HepG2 (cell line): ENCODE data around the gene PLEKHA6. TPM values are rescaled to one million over a fixed set of nuclear protein-coding genes. Genes with fewer than 3 reads are reported as not detected.

ENCODE experiments used
- ATAC-seq: fragments of 200-7000 bp; cut with Tn5 transposase; 3 replicates; pipeline ENCODE4 v1.9.1; 2020; ENCODE audit warnings: mild to moderate bottlenecking, moderate library complexity
- BruUV-seq: library from RNA; stranded (reverse); fragments of 400-500 nt; replicated peaks from 2 replicates; lab custom pipeline; 2021; lab: Mats Ljungman, UMichigan
- CTCF ChIA-PET: fragments of 300-600 bp; formaldehyde crosslinking; extraction: SDS; loops from one replicate; lab custom pipeline; 2021; ENCODE audit warnings: low total read pairs, inconsistent platforms, low intra/inter-chr PET ratio; lab: Yijun Ruan, JAX
- POLR2A ChIA-PET: fragments of 350-600 bp; sonication (Branson Sonifier 250); formaldehyde crosslinking; loops from one replicate; lab custom pipeline; 2020; ENCODE audit warnings: antibody characterized with exemption, inconsistent platforms; lab: Yijun Ruan, JAX
- DNase-seq: peaks from one replicate; pipeline ENCODE4 v3.0.0-alpha.2; 2015; ENCODE audit warnings: low spot score
- FAIRE-seq: peaks from 3 replicates; lab custom pipeline; 2011; peaks lifted over from hg19 to GRCh38; lab: Jason Lieb, UNC
- H2AFZ ChIP-seq: one replicate; pipeline ENCODE4 v1.6.1; 2011; ENCODE audit warnings: low read length, inconsistent platforms
- H3K27ac ChIP-seq: fragments of 300-600 bp; 3 replicates; pipeline ENCODE4 v1.8.0; 2011; ENCODE audit warnings: mixed run types, mild to moderate bottlenecking, mixed read lengths, low read length, inconsistent platforms; ENCODE audit not compliant: insufficient read depth; ENCODE audit errors: extremely low read length
- H3K27me3 ChIP-seq, 2 experiments: fragments of 200-600 bp in 1 of 2; 2 replicates in 1 of 2; 3 replicates in 1 of 2; pipeline versions ENCODE4 v1.6.0 to v1.8.0; 2011; ENCODE audit warnings: low read length in 2 of 2, mild to moderate bottlenecking in 2 of 2, moderate library complexity in 2 of 2, inconsistent platforms in 1 of 2; ENCODE audit not compliant: insufficient read depth in 2 of 2, control insufficient read depth in 1 of 2
- H3K36me3 ChIP-seq, 2 experiments: fragments of 200-600 bp in 1 of 2; replicated peaks in 1 of 2; 2 replicates in 1 of 2; 3 replicates in 1 of 2; pipeline versions ENCODE4 v1.5.1 to v1.8.0; 2011; ENCODE audit warnings: low read length in 2 of 2, inconsistent platforms in 1 of 2; ENCODE audit not compliant: insufficient read depth in 2 of 2, control insufficient read depth in 1 of 2
- H3K4me1 ChIP-seq: 2 replicates; pipeline ENCODE4 v1.5.1; 2012; ENCODE audit warnings: low read length, inconsistent platforms; ENCODE audit not compliant: insufficient read depth
- H3K4me2 ChIP-seq: 2 replicates; pipeline ENCODE4 v1.6.0; 2011; ENCODE audit warnings: low read depth, low read length, inconsistent platforms
- H3K4me3 ChIP-seq, 3 experiments: fragments of 200-600 bp in 1 of 3; sonication (generic), shearing (Covaris generic) in 1 of 3; replicated peaks in 1 of 3; 2 replicates each; pipeline ENCODE4 v1.5.1; 2011 to 2016; ENCODE audit warnings: low read length in 3 of 3, inconsistent platforms in 2 of 3, low read depth in 2 of 3, mild to moderate bottlenecking in 2 of 3, control low read depth in 1 of 3, mixed read lengths in 1 of 3; ENCODE audit not compliant: insufficient read depth in 1 of 3
- H3K79me2 ChIP-seq: one replicate; pipeline ENCODE4 v1.6.1; 2011; ENCODE audit warnings: low read length, inconsistent platforms; ENCODE audit not compliant: insufficient read depth
- H3K9ac ChIP-seq: 2 replicates; pipeline ENCODE4 v1.6.0; 2011; ENCODE audit warnings: mild to moderate bottlenecking, low read depth, low read length, inconsistent platforms; ENCODE audit not compliant: insufficient read depth
- H3K9me3 ChIP-seq: 2 replicates; pipeline ENCODE4 v1.5.1; 2012; ENCODE audit warnings: mild to moderate bottlenecking, low read length
- H4K20me1 ChIP-seq: 2 replicates; pipeline ENCODE4 v1.6.0; 2011; ENCODE audit warnings: inconsistent platforms, mild to moderate bottlenecking, low read length, moderate library complexity; ENCODE audit not compliant: insufficient read depth
- ATF7 ChIP-seq, 2 experiments: fragments of 450-650 bp in 1 of 2; sonication (generic) in 1 of 2; formaldehyde crosslinking in 1 of 2; IDR thresholded peaks; 2 replicates each; pipeline versions ENCODE4 v1.4.0 to v1.6.1; 2016 to 2020; ENCODE audit warnings: antibody characterized with exemption in 1 of 2, mild to moderate bottlenecking in 1 of 2, missing genetic modification reagents in 1 of 2
- FIP1L1 ChIP-seq: fragments of 200-400 bp; formaldehyde crosslinking; IDR thresholded peaks from 2 replicates; pipeline ENCODE4 v1.6.1; 2018; ENCODE audit warnings: low read depth, mild to moderate bottlenecking, low read length, moderate library complexity, borderline replicate concordance; ENCODE audit not compliant: insufficient read depth
- IKZF4 ChIP-seq: sonication (generic); formaldehyde crosslinking; IDR thresholded peaks from 2 replicates; pipeline ENCODE4 v1.5.1; 2020; ENCODE audit warnings: borderline replicate concordance, mild to moderate bottlenecking, low read depth, missing genetic modification reagents; ENCODE audit errors: not compliant biosample characterization
- KDM2A ChIP-seq: sonication (generic); formaldehyde crosslinking; IDR thresholded peaks from 2 replicates; pipeline ENCODE4 v1.4.0; 2020; ENCODE audit warnings: low read depth, missing genetic modification reagents, borderline replicate concordance
- MIER3 ChIP-seq: IDR thresholded peaks from 2 replicates; pipeline ENCODE4 v1.6.1; 2016; ENCODE audit warnings: missing compliant biosample characterization, borderline replicate concordance
- POLR2A ChIP-seq, 2 experiments: IDR thresholded peaks; 2 replicates each; pipeline ENCODE4 v1.6.1; 2011; ENCODE audit warnings: low read depth in 2 of 2, low read length in 2 of 2, mild to moderate bottlenecking in 1 of 2, moderate library complexity in 1 of 2; ENCODE audit not compliant: insufficient read depth in 1 of 2
- POLR2AphosphoS5 ChIP-seq: IDR thresholded peaks from 2 replicates; pipeline ENCODE4 v1.6.1; 2012; ENCODE audit warnings: low read depth, low read length
- SP1 ChIP-seq, 2 experiments: fragments of 450-650 bp in 1 of 2; sonication (generic) in 1 of 2; formaldehyde crosslinking in 1 of 2; IDR thresholded peaks; 2 replicates each; pipeline versions ENCODE4 v1.4.0 to v1.6.1; 2016 to 2020; ENCODE audit warnings: missing genetic modification reagents in 1 of 2
- TEAD3 ChIP-seq: optimal IDR thresholded peaks from 2 replicates; pipeline ENCODE3; 2016; ENCODE audit warnings: borderline replicate concordance
- ZKSCAN1 ChIP-seq: fragments of 150-350 bp; IDR thresholded peaks from 2 replicates; pipeline ENCODE4 v1.6.1; 2014; ENCODE audit warnings: low read length
- ZNF326 ChIP-seq: sonication (generic); formaldehyde crosslinking; IDR thresholded peaks from 2 replicates; pipeline ENCODE4 v1.4.0; 2020; ENCODE audit warnings: missing genetic modification reagents, borderline replicate concordance
- ZNF773 ChIP-seq: sonication (generic); formaldehyde crosslinking; IDR thresholded peaks from 2 replicates; pipeline ENCODE4 v1.4.0; 2020; ENCODE audit warnings: missing genetic modification reagents, borderline replicate concordance
- ZSCAN9 ChIP-seq: IDR thresholded peaks from 2 replicates; pipeline ENCODE4 v1.6.1; 2016; ENCODE audit warnings: borderline replicate concordance
- WGBS: methylation state at CpG from one replicate; pipeline ENCODE4 v1.1.6; 2017; ENCODE audit warnings: low lambda C conversion rate; 5-methylcytosine and 5-hydroxymethylcytosine counted together
- in situ Hi-C: cut with HindIII; loops from 2 replicates; pipeline ENCODE4 v1.10.0; 2017; ENCODE audit warnings: low pct_unique_long_range_greater_than_20kb; ENCODE audit not compliant: extremely low pct_ligation_motif_present
- intact Hi-C: fragments of 100-400 bp; cut with micrococcal nuclease; formaldehyde crosslinking; loops from one replicate; pipeline ENCODE4 v1.10.0; 2022; ENCODE audit not compliant: unreplicated experiment
- polyA plus RNA-seq, 8 experiments: library from polyadenylated mRNA; depleted of rRNA in 3 of 8; stranded (reverse) in 7 of 8; unstranded in 1 of 8; fragments of >200 nt; fragmentation: Illumina TruSeq in 4 of 8; extraction: Trizol in 4 of 8; gene quantifications; 2 replicates each; pipeline versions ENCODE4 v1.2.1 to v1.2.3, GENCODE V29; 2011 to 2016; ENCODE audit warnings: low read depth in 4 of 8, missing spikeins in 1 of 8, mixed read lengths in 1 of 8; ENCODE audit not compliant: insufficient read depth in 1 of 8
- total RNA-seq, 5 experiments: library from RNA; depleted of rRNA; stranded (reverse); fragments of >200 nt; fragmentation: Illumina TruSeq; extraction: Trizol; gene quantifications; 2 replicates each; pipeline ENCODE4 v1.2.3, GENCODE V29; 2016; ENCODE audit warnings: low read depth in 1 of 5
- TF ChIP-seq, protein P1 (sequence below): sonication (generic); formaldehyde crosslinking; IDR thresholded peaks from 2 replicates; pipeline ENCODE4 v1.4.0; 2020; ENCODE audit warnings: missing genetic modification reagents, borderline replicate concordance
- TF ChIP-seq, protein P2 (sequence below): sonication (generic); formaldehyde crosslinking; IDR thresholded peaks from 2 replicates; pipeline ENCODE4 v1.8.0; 2022; ENCODE audit warnings: mild to moderate bottlenecking, missing genetic modification reagents, borderline replicate concordance

PLEKHA6 gene
- total and polyA plus RNA-seq, 2 of the 13 experiments (the other 11 are each of a cell fraction or from before 2014, with no cell fraction given) = 5.3 to 11.4 TPM

DNA sequence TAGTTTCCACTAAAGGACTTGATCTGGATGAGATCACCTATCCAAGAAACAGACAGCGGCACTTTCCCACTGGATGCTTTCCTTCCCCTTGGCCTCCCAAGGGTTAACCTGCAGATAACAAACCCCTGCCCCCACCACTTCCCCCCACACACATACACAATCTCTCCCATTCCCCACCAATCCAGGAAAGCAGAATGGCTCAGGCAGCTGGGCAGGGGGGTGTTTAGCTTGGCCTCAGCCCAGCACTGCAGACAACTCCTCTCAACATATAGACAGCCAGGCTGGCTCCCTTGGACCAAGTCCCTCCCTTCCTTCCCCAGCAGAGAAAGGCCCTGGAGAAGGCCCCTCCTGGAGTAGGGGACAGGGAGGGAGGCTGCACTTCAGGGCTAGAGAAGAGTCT is 24.6 kb downstream of the PLEKHA6 start:
- FAIRE-seq (no peak), DNase-seq (no peak), ATAC-seq (no peak)
- no peak overlapping the region for H3K27ac ChIP-seq
- no peaks in the 10 kb centered on the region; a peak in 1 of 5 replicates for H3K36me3 ChIP-seq
- peaks cover 4% of the 10 kb centered on the region for H3K79me2 ChIP-seq
- ChIA-PET POLR2A (no interaction called here), CTCF (no interaction called here)
- no peak overlapping the region for H3K4me2 ChIP-seq
- H4K20me1 ChIP-seq = no peaks in the 10 kb centered on the region
- no peak overlapping the region for H3K9ac ChIP-seq
- in situ Hi-C loops (no loop called here), intact Hi-C loops (no loop called here)
- no peaks in the 10 kb centered on the region for H3K4me1 ChIP-seq
- BruUV-seq = no TSS peak
- no peaks in the 10 kb centered on the region for H3K27me3 ChIP-seq
- no peaks in the 10 kb centered on the region for H3K9me3 ChIP-seq
- no peak overlapping the region for H3K4me3 ChIP-seq
- H2AFZ ChIP-seq = no peak overlapping the region
- TF ChIP-seq TEAD3 (CRISPR knock-in tag) (no peak), KDM2A (CRISPR knock-in tag) (no peak), ZKSCAN1 (no peak), POLR2AphosphoS5 (no peak), ZSCAN9 (CRISPR knock-in tag) (no peak), FIP1L1 (no peak), ZNF326 (CRISPR knock-in tag) (no peak), POLR2A (IDR thresholded peaks at IDR 0.05; ENCODE audit: insufficient read depth in 1 of 2, low read depth in 2 of 2, low read length in 2 of 2) (no peak)
- 100% methylated on average over 1 of the region's 1 CpG for WGBS

DNA sequence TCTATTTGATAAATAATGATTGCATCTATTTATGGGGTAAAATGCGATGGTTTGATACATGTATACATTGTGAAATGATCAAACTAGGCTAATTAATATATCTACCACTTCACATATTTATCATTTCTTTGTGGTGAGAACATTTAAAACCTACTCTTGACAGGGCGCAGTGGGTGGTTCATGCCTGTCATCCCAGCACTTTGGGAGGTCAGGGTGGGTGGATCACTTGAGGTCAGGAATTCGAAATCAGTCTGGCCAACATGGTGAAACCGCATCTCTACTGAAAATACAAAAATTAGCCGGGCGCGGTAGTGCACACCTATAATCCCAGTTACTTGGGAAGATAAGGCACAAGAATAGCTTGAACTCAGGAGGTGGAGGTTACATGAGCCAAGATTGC is 25.3 kb downstream of the PLEKHA6 start:
- Histone ChIP-seq H3K79me2 (peaks cover 5% of the 10 kb centered on the region), H4K20me1 (no peaks in the 10 kb centered on the region), H3K4me3 (no peak overlapping the region), H3K36me3 (no peaks in the 10 kb centered on the region; a peak in 1 of 5 replicates), H3K27ac (no peak overlapping the region), H3K4me2 (no peak overlapping the region), H3K9me3 (no peaks in the 10 kb centered on the region), H3K27me3 (no peaks in the 10 kb centered on the region), H3K9ac (no peak overlapping the region), H3K4me1 (no peaks in the 10 kb centered on the region), H2AFZ (no peak overlapping the region)
- no peak for ATAC-seq
- DNase-seq = no peak
- no TSS peak for BruUV-seq
- POLR2A ChIA-PET = no interaction called here
- CTCF ChIA-PET = no interaction called here
- intact Hi-C loops (no loop called here), in situ Hi-C loops (no loop called here)
- 98% methylated on average over 7 of the region's 7 CpGs for WGBS
- FAIRE-seq = no peak
- TF ChIP-seq SP1 (IDR thresholded peaks at IDR 0.05) (no peak), SP1 (CRISPR knock-in tag; IDR thresholded peaks at IDR 0.05) (no peak), IKZF4 (no peak), ZNF773 (no peak), MIER3 (CRISPR knock-in tag) (no peak), ATF7 (IDR thresholded peaks at IDR 0.05) (no peak), ATF7 (CRISPR knock-in tag; IDR thresholded peaks at IDR 0.05) (no peak)
- TF ChIP-seq, protein P1, sequence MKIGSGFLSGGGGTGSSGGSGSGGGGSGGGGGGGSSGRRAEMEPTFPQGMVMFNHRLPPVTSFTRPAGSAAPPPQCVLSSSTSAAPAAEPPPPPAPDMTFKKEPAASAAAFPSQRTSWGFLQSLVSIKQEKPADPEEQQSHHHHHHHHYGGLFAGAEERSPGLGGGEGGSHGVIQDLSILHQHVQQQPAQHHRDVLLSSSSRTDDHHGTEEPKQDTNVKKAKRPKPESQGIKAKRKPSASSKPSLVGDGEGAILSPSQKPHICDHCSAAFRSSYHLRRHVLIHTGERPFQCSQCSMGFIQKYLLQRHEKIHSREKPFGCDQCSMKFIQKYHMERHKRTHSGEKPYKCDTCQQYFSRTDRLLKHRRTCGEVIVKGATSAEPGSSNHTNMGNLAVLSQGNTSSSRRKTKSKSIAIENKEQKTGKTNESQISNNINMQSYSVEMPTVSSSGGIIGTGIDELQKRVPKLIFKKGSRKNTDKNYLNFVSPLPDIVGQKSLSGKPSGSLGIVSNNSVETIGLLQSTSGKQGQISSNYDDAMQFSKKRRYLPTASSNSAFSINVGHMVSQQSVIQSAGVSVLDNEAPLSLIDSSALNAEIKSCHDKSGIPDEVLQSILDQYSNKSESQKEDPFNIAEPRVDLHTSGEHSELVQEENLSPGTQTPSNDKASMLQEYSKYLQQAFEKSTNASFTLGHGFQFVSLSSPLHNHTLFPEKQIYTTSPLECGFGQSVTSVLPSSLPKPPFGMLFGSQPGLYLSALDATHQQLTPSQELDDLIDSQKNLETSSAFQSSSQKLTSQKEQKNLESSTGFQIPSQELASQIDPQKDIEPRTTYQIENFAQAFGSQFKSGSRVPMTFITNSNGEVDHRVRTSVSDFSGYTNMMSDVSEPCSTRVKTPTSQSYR (CRISPR knock-in tag) = no peak
- TF ChIP-seq, protein P2, sequence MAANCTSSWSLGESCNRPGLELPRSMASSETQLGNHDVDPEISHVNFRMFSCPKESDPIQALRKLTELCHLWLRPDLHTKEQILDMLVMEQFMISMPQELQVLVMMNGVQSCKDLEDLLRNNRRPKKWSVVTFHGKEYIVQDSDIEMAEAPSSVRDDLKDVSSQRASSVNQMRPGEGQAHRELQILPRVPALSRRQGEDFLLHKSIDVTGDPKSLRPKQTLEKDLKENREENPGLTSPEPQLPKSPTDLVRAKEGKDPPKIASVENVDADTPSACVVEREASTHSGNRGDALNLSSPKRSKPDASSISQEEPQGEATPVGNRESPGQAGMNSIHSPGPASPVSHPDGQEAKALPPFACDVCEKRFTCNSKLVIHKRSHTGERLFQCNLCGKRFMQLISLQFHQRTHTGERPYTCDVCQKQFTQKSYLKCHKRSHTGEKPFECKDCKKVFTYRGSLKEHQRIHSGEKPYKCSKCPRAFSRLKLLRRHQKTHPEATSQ (CRISPR knock-in tag) = no peak
